Fibroblast of skin of back (primary cell): Measurements from ENCODE around the gene ACVRL1. TPM values are rescaled to one million over a fixed set of nuclear protein-coding genes. Genes with fewer than 3 reads are reported as not detected.

Source experiments
- DNase-seq: peaks from one replicate; pipeline ENCODE4 v3.0.0-alpha.2; 2013
- polyA plus RNA-seq, 2 experiments: library from polyadenylated mRNA; unstranded; fragments of 120-200 nt; gene quantifications; one replicate each; pipeline ENCODE4 v1.2.1, GENCODE V29; 2013; ENCODE audit not compliant: insufficient read length in 2 of 2

The ACVRL1 gene
- polyA plus RNA-seq (2013, experiment 1 of 2; ENCODE audit: insufficient read length) = 2.0 TPM
- 3.4 TPM for polyA plus RNA-seq (2013, experiment 2 of 2; ENCODE audit: insufficient read length)

DNA sequence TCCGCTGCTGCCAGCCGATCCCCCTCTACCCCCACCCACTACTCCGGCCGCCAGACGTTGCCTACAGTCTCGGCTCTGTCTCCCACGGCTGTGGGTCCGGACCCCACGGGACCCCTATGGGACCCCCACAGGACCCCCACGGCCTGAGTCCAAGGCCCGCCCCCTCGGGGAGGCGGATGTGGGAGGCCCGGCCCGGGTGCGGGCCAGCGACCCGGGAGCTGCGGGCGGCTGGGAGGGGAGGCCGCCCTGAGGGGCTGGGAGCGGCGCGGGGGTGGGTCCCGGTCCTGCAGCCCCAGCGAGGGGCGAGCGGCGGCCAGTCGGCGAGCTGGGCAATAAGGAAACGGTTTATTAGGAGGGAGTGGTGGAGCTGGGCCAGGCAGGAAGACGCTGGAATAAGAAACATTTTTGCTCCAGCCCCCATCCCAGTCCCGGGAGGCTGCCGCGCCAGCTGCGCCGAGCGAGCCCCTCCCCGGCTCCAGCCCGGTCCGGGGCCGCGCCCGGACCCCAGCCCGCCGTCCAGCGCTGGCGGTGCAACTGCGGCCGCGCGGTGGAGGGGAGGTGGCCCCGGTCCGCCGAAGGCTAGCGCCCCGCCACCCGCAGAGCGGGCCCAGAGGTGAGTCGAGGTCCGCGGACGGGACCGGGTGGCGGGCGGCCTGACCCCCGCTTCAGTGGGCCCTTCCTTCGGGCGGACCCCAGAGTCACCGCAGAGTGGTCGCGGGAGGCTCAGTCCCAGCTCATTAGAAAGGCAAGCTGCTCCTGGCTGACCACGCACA, at the start of gene ACVRL1:
TSS of gene ACVRL1 (plus strand) at position 422 of the 773 bp plus-strand sequence. CDS start 4,971 bp downstream, outside the sequence.
- DNase-seq = no peak

DNA sequence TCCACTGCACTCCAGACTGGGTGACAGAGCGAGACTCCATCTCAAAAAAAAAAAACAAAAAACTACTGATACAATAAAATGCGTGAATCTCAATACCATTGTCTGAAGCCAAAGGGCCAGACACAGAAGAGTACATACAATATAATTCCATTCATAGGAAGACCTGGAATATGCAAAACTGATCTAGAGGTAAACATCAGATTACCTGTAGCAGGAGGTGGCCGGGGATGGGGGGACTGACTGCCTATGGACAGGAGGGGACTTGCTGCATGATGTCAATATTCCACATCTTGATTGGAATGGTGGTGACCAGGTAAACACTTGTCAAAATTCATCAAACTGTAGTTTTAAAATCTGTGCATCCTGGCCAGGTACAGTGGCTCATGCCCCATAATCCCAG, 46.3 kb upstream of the ACVRL1 start:
- DNase-seq = no peak

DNA sequence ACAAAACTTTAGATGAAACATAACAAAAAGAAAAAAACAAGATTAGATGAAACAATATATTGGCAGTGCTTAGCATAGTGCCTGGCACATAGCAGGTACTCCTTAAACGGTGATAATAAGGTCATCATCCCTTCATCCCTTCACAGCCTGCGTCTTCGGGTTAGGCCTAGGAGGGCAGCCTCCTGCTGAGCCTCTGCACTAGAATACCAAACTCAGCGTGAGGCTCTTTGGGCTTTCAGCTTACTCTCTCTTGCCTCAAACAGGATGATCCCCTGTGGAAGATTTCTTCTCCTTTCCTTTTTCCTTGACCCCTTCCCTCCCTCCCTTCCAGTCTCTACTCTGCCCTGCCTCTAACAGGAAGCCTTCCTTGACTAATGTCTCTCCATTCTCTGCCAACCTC, 44.4 kb upstream of the ACVRL1 start:
- DNase-seq = no peak

DNA sequence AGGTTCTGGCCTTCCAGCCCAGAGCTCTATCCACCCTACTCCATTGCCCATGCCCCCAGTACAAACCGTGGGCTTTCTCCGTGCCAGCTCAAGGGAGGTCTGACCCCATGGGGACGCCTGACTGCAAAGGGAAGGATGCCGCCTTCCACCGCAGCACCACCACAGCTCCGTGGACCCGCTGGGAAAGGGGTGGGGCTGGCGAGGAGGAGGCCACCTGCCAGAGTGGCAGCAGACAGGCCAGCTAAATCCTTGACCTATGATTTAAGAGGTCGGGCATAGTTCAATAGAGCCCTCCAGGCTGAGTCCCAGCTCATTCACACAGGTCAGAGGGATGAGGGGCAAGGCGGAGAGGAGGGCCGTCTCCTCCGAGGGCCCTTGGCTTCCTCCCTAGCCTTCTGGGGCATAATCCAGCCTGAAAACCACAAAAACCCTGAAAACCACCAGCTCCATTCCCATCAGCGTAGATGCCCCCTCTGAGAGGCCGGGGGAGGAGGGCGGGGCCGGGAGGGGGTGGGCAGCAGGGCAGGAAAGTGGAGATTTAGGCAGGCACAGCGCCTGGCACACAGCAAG, 43.9 kb upstream of the ACVRL1 start:
- DNase-seq = no peak

DNA sequence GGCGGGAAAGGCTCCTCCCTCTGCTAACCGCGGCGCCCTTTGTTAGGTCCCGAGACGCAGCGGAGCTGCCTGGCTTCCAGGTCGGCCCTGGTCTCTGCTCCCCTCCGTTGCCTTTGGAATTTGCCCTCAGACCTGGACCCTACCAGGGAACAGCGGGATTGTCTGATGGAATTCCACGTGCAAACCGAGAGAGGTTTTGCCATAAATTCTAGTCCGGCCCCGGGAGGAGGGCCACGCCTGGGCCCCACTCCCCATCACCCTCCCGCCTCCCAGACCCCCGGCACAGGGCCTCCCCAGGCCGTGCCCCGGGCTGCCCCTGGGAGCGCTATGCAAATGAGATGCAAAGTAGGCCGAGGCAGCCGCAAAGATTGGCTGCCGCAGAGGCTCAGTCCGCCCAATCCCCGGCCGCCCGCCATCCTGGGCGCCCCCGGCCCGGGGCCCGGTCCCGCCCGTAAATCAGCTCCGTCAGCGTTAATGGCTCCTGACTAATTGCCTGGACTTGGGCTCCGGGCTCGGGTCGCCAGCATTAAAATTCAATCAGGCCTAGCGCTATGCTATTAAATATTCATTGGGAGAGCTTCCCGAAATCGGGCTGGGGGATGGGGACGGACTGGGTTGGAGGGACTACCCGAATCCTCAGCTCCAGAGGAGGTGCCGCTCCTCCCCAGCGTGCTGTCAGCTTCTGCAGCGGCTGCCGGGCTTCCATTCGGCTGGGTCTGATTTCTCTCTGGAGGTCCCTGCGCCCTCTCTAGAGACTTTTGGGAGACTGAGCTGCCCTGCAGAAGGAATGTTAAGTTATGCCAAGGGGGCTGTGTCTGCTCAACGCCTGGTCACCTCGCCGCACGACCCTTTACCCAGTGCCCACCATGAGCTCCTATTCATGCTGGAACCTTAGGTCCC, 43.1 kb upstream of the ACVRL1 start:
- DNase-seq = no peak

DNA sequence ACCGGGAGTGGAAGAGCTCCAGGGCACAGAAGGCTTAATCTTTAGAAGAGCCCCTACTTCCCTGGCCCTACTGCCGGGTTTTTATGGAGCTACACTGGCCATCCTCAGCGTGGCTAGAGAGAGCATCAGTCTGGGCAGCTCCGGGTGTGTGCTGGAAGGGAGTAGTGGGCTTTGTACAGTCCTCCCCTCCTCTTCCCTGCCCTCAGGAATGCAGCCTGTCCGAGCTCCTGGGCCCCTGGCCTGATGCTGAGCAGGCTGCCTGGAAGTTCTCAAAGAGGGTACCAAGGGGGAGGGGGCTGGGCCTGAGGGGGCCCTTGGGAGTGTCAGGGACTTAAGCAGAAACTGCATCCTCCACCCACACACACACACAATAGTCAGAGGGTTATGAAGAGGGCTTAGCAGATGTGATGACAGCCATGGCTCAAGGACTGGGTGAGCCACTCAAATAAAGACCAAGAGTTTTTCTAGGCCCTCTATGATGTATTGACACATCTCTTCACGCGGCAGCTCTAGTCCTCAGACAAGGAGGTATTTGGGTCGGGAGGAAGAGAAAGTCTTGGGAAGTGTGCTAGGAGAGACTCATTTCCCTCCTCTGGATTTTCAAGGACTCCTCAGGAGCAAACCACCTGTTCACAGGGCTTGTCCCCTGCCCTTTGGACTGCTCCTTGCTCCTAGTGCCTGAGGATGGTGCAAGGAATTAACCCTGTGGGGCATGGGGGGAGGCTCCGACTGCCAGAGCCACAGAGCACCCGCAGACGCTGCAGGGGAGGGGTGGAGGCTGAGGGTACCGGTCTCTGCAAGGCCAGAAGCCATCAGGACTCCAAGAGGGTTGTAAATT, 42.3 kb upstream of the ACVRL1 start:
- DNase-seq = no peak

DNA sequence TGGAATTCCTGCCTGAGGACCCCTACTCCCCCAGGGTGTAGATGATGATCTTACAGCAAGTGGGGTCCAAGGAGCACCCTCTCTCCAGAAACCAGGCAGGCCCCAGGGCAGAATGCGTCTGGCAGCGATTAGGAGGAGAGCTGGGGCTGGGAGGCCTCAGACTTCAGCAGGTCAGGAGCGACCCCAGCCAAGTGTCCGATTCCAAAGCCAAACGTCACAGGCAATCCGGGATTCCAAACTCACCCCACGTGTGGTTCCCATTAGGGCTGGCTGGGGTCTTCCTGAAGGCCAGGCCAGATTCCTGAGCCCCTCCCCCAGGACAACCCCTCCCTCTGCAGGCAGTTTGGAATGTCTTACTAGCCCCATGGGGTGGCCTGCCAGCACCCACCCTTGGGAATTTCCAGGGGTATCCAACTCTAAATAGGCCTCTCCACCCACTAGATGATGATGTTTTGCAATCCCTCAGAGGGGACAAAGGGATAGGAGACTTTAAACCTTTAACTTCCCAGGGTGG, 41.5 kb upstream of the ACVRL1 start:
- DNase-seq = no peak

DNA sequence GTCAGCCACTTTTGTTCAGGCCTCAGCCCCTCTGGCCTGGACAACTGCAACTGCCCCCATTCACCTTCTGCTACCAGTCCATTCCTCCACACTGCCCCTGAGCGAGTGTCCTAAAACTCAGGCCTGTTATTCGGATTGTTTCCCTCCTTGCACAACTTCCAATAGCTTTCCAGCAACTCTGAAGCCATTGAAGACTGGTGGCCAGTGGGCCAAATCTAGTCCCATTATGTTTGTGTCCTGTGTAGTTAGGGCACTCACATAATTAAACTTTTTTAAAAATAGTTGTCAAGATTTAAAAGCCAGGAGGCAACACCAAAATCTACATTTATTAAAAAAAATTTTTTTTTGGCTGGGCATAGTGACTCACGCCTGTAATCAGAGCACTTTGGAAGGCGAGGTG, 41.0 kb upstream of the ACVRL1 start:
- DNase-seq = no peak

DNA sequence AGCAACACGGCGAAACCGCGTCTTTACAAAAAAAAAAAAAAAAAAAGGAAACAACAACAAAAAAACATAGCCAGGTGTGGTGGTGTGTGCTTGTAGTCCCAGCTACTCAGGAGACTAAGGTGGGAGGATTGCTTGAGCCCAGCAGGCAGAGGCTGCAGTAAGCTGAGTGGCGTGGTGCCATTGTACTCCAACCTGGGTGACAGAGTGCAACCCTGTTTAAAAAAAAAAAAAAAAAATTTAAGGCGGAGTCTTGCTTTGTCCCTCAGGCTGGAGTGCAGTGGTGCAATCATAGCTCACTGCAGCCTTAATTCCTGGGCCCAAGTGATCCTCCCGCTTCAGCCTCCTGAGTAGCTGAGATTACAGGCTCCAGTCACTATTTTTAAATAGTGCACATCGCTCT, 40.5 kb upstream of the ACVRL1 start:
- no peak for DNase-seq

DNA sequence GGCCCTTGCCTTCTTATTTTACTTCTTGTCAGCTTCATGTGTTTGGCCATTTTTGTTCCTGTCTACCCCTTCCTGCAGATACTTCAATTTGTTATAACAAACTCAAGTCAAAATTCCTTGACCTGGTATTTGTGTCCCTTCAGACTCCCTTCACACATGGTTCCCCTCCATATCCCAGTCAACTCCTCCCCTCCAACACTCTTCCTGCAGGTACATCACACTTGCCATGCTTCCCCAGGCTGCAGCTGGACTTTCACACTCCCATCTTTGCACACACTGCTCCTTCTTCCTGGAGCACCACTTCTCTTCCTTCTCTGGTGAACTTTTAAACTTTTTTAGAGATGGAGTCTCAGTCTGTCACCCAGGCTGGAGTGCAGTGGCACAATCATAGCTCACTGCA, 39.9 kb upstream of the ACVRL1 start:
- DNase-seq = no peak

DNA sequence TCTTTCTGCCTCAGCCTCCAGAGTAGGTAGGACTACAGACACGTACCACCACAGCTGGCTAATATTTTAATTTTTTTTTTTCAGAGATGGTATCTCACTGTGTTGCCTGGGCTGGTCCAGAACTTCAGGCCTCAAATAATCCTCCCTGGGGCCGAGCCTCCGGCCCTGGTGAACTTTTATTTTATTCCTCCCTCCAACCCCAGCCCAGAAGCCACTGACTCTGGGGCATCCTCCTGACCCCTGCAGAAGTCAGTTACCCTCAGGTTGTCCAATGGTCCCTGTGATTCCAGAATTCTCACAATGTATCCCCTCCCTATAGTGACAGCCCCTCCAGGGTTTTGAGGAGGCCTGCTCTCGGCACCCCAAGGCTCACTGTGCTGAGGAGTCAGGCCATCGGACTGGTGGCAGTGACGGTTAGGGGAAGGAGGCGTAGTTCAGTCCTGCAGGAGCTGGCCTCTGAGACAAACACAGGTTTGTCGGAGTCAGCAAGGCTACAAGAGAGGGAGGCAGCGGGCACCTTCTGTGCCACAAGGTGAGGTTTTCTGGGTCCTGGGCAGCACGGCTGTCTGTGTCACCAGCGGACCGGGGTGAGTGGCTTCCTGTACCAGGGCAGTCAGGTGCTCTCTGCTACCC, 39.4 kb upstream of the ACVRL1 start:
- no peak for DNase-seq

DNA sequence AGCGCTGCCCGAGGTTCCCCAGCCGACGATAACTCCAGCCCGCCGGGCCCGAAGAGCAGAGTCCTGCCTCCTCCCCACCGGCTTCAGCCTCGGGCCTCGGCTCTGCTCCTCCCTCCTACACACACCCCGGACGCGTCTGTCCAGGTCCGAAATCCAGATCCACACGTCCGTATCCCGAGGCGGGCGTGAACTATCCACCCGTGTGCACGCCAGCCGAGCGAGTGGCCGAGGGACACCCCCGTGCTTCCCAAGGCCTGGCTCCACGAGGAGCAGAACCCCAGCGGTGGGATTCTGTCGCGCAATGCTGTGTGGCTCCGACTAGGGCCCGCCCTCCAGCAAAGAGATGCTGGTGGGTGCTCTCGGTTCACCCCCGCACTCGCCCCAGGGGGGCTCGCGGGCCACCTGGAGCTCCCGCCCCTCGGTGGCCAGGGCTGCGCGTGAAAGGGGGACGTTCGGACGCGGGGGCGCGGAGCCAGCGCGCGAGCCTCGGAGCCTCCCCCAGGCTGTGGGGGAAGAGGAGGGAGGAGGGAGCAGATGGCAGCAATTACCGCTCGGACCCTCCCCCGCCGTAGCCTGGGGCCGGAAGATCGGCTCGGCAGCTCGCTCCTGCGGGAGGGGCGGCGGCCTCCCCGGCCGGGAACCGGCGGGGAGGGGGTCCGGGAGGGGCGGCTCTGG, 38.3 kb upstream of the ACVRL1 start:
- no peak for DNase-seq

DNA sequence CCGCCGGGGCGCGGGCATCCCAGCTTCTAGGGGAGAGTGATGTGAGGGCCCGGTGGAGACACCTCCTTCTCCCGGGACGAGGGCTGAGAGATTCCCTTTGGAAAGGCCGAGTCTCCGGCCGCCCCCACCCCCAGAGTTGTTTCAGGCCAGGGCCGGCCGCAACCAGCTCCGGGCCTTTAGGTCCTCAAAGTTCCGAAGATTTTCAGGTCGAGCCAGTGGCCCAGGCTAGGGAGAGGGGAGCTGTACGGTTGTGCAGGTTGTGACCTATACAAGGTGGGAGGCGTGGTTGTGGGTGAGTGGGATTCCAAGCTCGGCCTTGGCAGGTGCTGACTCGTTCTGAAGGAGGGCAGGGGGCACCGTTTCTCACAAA, 37.8 kb upstream of the ACVRL1 start:
- DNase-seq = no peak

DNA sequence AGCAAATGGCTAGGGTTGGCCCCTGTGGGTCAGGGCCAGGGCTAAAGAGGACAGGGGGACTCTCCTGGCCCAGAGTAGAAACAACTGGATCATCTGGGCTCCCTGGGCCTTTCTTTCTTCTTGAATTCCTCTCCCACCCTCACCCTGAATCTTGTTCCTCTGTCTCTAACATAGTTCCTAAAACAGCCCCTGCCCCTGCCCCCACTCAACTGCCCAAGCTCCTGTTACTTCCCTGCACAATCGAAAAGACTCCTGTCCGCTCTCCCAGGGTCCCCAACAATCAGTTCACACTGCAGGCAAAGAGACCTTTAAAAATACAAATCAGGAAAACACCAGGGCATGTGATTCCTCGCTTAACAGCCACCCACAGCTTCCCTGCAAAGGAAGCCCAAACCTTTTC, 37.4 kb upstream of the ACVRL1 start:
- no peak for DNase-seq

DNA sequence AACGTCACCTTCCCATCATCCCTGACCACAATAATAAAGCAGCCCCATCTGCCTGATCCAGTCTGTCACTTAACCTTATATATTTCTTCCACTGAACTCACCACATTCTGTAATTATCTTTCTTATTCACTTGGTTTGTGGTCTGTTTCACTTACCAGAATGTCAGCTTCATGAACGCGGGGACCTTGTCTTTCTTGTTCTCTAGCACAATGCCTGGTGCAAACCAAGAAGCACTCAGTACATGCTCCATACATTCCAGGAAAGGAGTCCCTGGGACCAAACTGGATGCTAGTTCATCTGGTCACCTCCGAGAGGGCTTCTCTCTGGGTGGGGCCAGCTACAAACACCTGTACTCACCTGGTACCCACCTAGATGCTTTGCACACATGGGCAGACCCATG, 36.8 kb upstream of the ACVRL1 start:
- no peak for DNase-seq

DNA sequence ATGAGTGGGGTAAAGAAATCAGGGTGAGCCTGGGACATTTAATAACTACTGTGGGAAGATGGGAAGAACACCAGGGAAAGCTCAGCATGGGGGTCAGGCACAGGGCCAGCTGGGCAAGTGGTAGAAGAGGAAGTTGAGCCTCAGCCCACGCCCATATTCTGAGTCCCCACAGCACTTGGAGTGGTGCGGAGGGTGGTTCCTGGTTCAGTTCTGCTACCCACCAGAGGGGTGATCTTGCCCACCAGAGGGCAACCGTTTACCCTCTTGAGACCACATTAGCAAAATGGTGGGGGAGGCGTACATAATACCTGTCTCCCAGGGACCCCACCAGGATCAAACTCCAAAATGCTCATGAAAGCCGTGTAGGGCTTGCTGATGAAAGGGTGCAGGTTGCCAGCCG, 36.2 kb upstream of the ACVRL1 start:
- DNase-seq = no peak

DNA sequence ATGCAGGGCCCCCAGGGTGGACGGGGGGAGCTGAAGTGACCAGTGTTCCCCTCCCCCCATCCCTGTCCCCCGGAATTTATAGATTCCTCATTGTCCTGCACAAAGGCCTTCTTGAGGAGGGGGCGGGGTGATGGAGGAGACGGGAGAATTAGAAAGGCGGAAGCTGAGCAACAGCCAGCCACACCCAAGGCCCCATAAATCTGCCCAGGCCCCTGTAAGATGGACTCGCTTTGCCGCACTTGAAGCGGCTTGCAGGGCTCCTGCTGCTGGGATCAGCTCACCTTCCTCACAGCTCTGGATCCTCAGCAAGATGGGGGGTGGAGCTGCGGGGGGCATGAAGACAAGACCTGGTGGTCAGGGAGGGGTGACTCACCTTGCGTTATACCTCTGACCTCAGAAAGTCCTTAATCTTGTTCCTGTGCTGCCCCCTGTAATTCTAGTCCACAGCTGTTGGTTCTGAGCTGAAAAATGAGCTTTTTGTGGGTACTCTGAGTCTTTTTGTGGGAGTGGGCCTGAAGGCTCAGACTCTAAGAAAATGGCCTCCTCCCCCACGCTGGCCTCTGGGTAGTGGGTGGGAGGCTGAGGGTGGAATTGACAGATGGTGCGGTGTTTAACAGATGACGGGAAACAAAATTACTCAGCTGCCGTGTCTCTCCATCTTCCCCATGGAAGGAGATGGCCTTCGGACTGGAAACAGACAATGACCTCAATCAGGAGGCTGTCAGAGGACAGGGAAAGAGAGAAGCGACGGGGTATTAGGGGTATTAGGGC, 35.2 kb upstream of the ACVRL1 start:
- DNase-seq = no peak

DNA sequence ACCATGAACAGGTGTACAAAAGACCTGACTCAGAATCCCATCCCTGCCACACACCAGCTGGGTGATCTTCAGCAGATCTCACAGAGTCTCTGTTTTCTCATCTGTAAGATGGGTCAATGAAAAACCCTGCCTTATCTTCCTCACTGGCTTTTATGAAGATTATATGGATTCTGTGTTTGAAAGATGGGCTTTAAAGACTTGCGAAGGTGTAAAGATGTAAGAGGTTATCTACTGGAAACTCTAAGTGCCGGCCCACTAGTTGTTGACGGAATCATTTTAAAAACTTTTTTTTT, 34.7 kb upstream of the ACVRL1 start:
- DNase-seq = no peak

DNA sequence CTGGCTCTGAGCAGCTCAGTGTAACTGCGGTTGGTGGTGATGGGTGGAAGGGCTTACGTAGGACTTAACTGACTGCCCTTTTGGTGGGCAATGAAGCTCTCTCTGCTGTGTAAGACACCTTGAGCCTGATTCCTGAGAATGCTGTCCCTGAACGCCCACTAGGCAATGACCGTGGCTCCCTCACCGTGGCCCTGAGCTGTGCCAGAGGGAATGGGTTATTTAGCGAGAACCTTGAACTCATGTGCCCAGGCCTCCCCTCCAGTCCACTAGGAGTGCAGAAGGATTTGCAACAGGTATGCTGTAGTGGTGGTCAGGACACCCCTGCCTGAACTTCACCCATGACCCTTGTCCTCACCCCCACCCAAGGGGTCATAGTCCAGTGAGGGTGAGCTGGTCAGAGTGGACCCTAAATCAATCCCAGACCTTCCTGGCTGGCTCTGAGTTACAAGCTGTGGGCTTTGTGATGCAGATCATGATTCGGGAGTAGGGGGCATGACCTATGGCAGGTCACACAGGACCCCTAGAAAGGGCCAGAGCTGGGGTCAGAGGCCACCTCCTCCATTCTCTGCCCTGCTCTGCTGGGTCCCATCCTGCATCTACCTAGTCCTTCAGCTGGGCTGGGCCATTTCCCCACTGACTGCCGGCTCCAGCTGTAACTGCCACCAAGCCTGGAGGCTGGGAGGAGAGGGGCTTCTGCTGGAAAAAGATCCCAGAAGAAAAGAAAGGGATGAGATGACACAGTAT, 33.9 kb upstream of the ACVRL1 start:
- DNase-seq = no peak

DNA sequence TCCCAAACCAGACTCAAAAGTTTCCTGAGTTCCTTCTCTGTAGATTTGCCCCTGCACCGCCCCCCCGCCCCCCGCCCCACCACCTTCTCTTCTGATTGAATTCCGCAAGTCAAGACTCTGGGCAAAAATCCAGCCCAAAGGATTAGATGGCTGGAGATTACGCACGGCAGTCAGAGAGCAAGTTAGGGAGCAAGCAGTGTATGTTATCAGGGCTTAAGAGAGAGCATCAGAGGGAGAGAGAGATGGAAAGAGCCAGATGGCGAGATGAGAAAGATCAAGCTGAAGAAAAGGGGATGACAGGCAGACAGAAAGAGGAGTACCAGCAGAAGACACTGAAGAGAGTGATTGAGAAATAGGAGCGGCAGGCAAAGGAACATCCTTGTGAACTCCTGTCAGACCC, 33.3 kb upstream of the ACVRL1 start:
- DNase-seq = no peak
